ENCODE results near the gene HCFC1. TPM values are rescaled to one million over a fixed set of nuclear protein-coding genes. Genes with fewer than 3 reads are reported as not detected.

HCFC1 gene
- total and polyA plus RNA-seq, 9 of the 15 experiments (the other 6 are each of a cell fraction or from before 2014, with no cell fraction given): 2.8 to 133 (median 17.1) TPM

DNA sequence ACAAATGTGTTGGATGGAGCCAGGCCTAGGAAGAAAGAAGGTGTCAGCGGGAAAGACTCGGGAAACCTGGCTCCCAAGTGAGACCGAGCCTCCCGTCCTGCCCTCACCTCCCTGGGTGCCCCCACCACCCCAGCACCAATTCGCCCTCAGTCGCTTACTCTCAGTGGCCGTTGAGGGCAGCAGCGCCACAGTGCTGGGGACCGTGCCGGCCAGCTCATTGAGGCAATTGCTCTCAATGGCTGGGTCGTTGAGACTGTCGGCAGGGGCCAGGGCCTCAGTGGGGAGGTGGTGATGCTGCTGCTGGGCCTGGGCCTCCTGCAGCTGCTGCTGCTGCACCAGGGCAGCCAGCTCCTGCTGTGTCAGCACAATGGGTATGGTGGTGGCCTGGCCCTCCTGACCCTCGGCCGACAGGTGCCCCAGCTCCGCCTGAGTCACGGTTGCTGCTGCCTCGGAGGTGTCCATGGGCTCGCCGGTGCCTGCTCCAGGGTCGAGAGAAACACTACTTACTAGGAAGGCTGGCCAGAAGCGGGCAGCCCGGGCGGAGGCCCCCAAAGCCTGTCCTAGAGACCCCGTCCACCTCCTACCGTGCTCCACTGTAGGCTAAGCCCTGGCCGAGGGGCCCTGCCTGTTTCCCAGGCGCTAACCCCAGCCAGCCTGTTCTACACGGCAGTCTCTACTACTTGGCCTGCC, 19.8 kb downstream of the HCFC1 start:
- ChIA-PET CTCF (ENCODE audit: low intra/inter-chr PET ratio) (interaction anchor here (1.3 kb wide), 1 partner anchor 412 kb away, joined by 7 read pairs; no protein-coding TSS in a partner anchor), POLR2A (interaction anchor here (0.6 to 4.0 kb wide), 5 partner anchors 15 to 348 kb away, joined by 3 to 17 read pairs (median 3); partner anchors contain the start of gene HCFC1)
- no peaks in the 10 kb centered on the region for H3K9me1 ChIP-seq (ENCODE audit: control insufficient read depth, insufficient read depth, low read length)
- no TSS peak for BruUV-seq (replicated peaks)
- H3K79me2 ChIP-seq (ENCODE audit: control insufficient read depth, insufficient read depth, low read length): peaks cover 9% of the 10 kb centered on the region; the same call in 2 of the 3 replicates
- no peak overlapping the region for H3K27ac ChIP-seq (ENCODE audit: extremely low read depth, low read depth, low read length)
- in situ Hi-C loops (cut with MboI) (no loop called here), intact Hi-C loops (cut with micrococcal nuclease) (no loop called here)
- H2AFZ ChIP-seq (ENCODE audit: low read depth, low read length): no peak overlapping the region
- peak overlapping the region in 1 of 2 experiments; percentile 17; a peak in 1 of 4 replicates for H3K9ac ChIP-seq (ENCODE audit: insufficient read depth in 1 of 2, low read depth in 2 of 2, low read length in 2 of 2)
- ATAC-seq (no peak), DNase-seq (ENCODE audit: extremely low read depth in 1 of 4, low spot score in 3 of 4) (no peak), FAIRE-seq (no peak)
- H3K4me1 ChIP-seq (replicated peaks in 1 of 2; ENCODE audit: control insufficient read depth in 2 of 2, insufficient read depth in 2 of 2, low read length in 2 of 2): peaks cover 2 to 61% of the 10 kb centered on the region in 2 experiments; a peak in 3 of 5 replicates
- peaks cover 95% of the 10 kb centered on the region for H3K36me3 ChIP-seq (ENCODE audit: control insufficient read depth, insufficient read depth, low read length)
- H4K20me1 ChIP-seq (replicated peaks; ENCODE audit: control insufficient read depth, insufficient read depth, low read length): no peaks in the 10 kb centered on the region
- H3K27me3 ChIP-seq (ENCODE audit: control insufficient read depth in 2 of 2, insufficient read depth in 2 of 2, low read length in 2 of 2): no peaks in the 10 kb centered on the region
- no peaks in the 10 kb centered on the region for H3K9me3 ChIP-seq (replicated peaks; ENCODE audit: control insufficient read depth, insufficient read depth, low read depth, low read length)
- TF ChIP-seq RBFOX2 (IDR thresholded peaks at IDR 0.05; ENCODE audit: low read depth, low read length) (peak; percentile 36; the same call in 1 of the 2 replicates), SMARCA4 (IDR thresholded peaks at IDR 0.05) (no peak), RBM22 (IDR thresholded peaks at IDR 0.05; ENCODE audit: low read depth, low read length, poor library complexity, severe bottlenecking) (peak; percentile 3), ZNF75A (CRISPR knock-in tag; IDR thresholded peaks at IDR 0.05) (no peak), MTA2 (IDR thresholded peaks at IDR 0.05; ENCODE audit: low read depth) (no peak), KLF16 (IDR thresholded peaks at IDR 0.05) (no peak), KAT8 (IDR thresholded peaks at IDR 0.05; ENCODE audit: low read depth) (no peak), POLR3A (IDR thresholded peaks at IDR 0.05; ENCODE audit: borderline replicate concordance, extremely low read depth, insufficient read depth, insufficient read length) (no peak), NFIX (CRISPR knock-in tag; IDR thresholded peaks at IDR 0.05; ENCODE audit: low read depth) (no peak), ZNF354B (CRISPR knock-in tag; IDR thresholded peaks at IDR 0.05) (no peak), CBFB (CRISPR knock-in tag; IDR thresholded peaks at IDR 0.05) (no peak)
- H3K4me3 ChIP-seq: no peak overlapping the region
- WGBS (ENCODE audit: insufficient coverage, low coverage, missing lambda C conversion rate): 97% methylated on average over 15 of the region's 28 CpGs
- no peak overlapping the region for H3K4me2 ChIP-seq (ENCODE audit: insufficient read depth, low read length)
